DND-41 (cell line): ENCODE measurements around the gene PAPPA2.

Experiments used
- CTCF ChIP-seq: IDR thresholded peaks from 2 replicates; pipeline ENCODE4 v1.5.1; 2012; ENCODE audit warnings: borderline replicate concordance, low read length, moderate library complexity, mild to moderate bottlenecking; ENCODE audit not compliant: poor library complexity, severe bottlenecking; ENCODE audit errors: extremely low read depth
- EZH2 ChIP-seq: IDR thresholded peaks from 3 replicates; pipeline ENCODE4 v1.6.1; 2012; ENCODE audit warnings: borderline replicate concordance, low read depth, mild to moderate bottlenecking, moderate library complexity, low read length, inconsistent platforms; ENCODE audit not compliant: severe bottlenecking

- peak; percentile 42 for TF ChIP-seq CTCF
- TF ChIP-seq EZH2: no peak
Measured at GRCh38 chr1:176843352-176844297, 380.6 kb downstream of the PAPPA2 start.
